GM18519 (cell line): ENCODE data around the gene OTOGL.
"Not testable (repeated sequence)": the region's sequence is repeated elsewhere in the genome, so short reads cannot be mapped to it uniquely, and the experiment has no call there.

ENCODE experiments used
- ATAC-seq: cut with Tn5 transposase; IDR thresholded peaks from one replicate; pipeline ENCODE4 v1.9.1; 2021; ENCODE audit warnings: mild to moderate bottlenecking, moderate library complexity; ENCODE audit not compliant: unreplicated experiment, low FRiP score

Gene OTOGL

DNA sequence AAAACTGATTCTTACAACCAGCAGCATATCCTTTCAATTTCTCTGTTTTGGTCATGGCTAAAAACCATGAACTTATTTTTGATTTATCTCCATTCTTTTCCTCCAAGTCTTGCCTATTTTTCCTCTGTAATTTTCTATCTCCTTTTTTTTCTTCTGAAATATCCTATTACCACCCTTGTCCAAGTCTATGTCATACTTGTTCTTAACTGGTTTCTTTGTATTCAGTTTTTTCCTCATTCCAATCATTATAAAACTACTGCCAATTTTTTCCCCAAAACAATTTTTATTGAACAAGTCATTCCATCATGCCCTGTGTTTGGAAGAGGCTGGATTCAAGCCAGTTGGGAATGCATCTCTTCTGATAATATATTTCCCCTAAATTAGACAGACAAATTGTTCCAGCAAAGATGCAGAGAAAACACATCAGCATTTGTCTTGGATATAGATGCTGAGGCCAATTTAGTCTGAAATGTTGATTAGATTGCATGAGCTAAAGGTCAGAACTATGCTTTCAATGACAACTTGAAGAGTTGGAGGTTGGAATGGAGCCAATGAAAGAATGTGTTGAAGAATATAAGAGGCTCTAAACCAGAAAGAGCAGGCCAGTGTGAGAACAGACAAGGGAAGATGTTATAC lies 30.7 kb downstream of the OTOGL start:
- no peak for ATAC-seq

DNA sequence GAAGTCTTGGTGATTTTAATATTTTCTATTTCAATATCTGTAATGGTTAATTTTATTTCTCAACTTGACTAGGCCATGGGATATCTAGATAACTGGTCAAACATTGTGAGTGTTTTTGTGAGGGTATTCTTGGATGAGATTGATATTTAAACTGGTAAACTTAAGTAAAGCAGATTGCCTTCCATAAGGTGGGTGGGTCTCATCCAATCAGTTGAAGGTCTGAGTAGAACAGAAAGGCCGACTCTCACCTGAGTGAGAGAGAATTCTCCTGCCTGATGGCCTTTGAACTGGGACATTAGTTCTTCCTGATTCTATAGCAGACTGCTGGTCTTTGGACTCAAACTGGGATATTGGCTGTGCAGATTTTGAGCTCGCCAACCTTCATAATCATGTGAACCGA lies 36.3 kb downstream of the OTOGL start:
- no peak for ATAC-seq

DNA sequence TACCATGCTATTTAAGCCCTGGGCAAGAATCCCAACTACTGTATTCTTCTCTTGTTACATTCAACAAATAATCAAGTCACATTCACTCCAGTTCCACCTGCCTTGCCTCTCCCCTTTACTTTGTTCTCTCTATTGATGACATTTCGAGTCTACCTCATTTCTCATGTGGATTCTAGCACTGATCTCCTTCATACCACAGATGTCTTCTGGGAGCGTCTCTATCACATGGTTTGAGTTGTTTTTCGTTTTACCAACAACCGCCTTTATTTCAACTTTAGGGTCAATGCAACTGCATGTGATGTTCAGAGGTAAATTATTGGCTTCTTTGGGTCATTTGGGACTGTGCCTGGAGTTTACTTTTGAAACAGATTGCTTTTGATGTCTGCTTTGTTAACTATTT lies 40.7 kb downstream of the OTOGL start:
- ATAC-seq = no peak

DNA sequence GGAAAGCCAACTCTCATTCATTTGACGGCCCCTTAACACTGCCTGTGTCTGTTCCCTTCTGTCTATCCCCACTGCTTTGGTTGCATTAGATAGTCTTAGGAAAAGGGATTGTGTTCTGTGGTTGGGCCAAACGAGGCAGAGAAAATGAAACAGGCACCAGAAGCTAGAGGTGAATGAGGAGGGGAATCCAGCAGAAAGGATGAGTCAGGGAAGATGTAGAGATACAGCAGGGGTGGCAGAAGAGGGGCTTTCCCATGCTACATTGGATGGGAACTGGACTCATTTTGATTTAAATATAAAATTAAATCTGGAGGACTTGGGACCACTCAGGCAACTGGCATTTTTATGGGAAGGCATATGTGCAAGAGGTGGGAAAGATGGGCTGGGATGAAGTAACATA lies 43.3 kb downstream of the OTOGL start:
- ATAC-seq = no peak

DNA sequence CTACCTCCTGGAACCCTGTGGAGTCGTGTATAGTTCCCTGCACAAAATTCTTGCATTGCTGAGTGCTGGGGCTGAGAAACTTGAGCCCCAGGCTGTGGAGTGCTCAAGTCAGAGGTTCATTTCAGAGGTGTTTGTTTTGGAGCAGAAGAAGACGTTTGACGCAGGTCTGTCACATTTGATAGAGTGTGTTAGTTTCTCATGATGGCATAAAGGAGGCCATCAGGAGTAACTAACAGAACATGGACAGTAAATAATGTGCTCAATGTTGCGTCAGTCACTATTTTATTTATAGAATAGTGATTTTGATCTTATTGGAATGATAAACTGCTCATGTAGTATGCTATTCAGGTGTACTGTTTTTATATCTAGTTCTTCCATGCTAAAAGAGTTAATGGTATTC lies 44.2 kb downstream of the OTOGL start:
- no peak for ATAC-seq

DNA sequence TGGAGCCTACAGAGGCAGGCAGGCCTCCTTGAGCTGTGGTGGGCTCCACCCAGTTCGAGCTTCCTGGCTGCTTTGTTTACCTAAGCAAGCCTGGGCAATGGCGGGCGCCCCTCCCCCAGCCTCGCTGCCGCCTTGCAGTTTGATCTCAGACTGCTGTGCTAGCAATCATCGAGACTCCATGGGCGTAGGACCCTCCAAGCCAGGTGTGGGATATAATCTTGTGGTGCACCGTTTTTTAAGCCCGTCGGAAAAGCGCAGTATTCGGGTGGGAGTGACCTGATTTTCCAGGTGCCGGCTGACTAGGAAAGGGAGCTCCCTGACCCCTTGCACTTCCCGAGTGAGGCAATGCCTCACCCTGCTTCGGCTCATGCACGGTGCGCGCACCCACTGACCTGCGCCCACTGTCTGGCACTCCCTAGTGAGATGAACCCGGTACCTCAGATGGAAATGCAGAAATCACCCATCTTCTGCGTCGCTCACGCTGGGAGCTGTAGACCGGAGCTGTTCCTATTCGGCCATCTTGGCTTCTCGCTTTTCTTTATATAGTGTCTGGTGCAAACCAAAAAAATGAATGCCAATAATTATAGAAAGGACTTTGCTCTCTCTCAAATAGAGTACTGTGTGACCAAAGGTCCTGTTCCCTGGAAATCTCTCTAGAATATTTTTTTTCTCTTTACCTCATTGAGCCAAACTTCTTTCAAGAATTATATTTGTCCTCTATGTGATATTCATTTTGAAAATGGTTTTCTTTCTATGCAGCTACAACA lies 50.4 kb downstream of the OTOGL start:
- ATAC-seq = not testable (repeated sequence)

DNA sequence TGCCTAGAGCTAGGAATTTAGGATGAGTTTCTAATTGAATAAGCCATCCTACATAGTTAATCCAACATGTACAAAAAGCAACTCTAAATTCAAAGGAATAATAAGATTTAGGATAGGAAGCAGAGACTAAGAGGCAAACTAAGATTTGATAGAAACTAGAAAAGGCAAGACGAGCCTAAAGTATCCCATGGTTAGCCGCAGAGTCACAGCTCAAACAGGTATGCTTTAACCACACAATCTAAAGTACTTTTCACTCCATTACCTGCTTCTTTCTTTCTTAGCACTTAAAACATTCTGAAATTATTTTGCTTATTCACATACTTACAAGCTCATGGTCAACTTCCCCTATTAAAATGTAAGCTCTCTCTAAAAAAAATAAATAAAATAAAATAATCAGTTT lies 51.8 kb downstream of the OTOGL start:
- ATAC-seq = no peak

DNA sequence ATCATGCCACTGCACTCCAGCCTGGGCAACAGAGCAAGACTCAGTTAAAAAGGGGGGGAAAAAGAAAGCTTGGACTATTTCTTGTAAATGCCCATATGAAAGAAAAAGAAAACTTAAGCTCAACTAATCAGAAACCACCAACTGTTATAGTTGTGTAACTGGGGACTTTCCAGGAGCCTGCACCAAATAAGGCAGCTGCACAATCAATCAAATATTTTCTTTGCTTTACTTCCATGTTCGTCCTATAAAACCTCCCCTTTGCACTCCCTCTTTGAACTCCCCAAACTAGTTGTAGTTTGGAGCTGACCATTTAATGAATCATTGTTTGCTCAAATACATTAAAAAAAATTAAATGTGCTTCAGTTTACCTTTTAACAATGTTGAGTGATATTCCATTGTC lies 54.9 kb downstream of the OTOGL start:
- no peak for ATAC-seq

DNA sequence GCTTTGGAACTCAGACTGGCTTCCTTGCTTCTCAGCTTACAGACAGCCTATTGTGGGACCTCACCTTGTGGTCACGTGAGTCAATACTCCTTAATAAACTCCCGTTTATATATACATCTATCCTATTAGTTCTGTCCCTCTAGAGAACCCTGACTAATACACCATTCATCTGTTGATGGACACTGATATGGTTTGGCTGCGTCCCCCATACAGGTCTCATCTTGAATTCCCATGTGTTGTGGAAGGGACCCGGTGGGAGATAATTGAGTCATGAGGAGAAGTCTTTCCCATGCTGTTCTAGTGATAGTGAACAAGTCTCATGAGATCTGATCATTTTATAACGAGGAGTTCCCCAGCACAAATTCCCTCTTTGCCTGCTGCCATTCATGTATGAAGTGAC lies 57.0 kb downstream of the OTOGL start:
- ATAC-seq = no peak

DNA sequence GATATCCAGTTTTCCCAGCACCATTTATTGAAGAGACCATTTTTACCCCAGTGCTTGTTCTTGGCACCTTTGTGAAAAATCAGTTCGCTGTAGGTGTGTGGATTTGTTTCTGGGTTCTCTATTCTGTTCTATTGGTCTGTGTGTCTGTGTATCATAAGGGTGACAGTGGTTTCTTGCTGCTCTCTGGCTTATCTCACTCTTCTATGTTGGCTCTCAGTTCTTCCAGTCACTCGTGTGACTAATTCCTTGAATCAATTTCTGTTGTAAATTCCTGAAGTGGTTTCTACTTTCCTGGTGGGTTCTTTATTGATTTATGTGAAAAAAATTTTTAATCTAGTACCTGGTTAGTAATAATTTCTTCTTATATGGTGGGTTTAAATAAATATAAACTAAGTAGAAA lies 58.3 kb downstream of the OTOGL start:
- no peak for ATAC-seq

DNA sequence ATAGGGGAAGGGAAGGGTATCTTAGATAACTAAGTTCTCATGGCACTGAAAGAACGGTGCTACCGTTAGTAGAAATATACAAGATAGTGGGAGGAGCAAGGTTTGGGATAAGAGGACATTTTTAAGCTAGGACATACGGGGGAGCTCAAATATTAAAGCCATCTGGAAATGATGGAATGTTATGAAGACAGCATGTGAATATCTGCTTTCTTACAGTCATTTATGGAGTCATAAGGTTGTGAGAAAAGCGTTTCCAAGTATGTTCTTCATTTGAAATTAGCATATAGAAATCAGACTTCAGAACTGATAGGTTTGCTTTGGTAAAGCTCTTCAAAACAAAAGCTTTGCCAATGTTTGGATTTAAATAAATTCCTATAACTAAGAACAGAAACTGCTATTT lies 62.3 kb downstream of the OTOGL start:
- ATAC-seq = peak; percentile 13

DNA sequence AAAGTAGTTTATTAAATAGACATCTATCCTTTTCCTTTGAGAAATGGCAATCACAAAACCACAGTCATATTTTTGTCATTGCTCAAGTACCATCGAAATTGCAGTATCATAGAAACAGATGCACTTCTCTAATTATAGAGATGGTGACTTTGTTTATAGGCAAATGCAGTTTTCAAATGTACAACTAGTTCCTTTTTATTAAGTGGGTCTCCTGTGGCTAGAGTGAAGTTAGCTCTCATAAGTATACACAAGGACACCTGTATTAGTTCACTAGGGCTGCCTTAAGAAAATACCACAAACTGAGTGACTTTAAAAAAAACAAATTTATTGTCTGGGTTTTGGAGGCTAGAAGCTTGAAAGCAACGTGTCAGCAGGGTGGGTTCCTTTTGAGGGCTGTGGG lies 62.8 kb downstream of the OTOGL start:
- peak; percentile 67 for ATAC-seq

DNA sequence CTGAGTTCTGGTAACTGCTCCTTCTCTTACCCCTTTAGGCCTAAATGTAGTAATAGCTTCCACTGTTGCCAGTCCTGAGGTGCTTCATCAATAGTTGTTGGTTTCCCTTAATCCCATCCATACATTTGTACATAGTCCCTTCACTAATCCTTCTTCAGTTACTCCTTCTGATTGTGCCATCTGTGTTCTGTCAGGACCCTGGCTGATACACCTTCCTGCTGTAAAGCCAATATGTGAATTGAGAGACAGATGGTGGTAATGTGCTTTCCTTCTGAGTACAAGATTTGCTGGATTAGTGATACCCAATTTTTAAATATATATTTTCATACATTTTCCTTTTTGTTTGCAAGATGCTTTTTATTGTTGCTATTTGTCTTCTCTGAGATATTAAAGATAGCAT lies 66.4 kb downstream of the OTOGL start:
- ATAC-seq = no peak

DNA sequence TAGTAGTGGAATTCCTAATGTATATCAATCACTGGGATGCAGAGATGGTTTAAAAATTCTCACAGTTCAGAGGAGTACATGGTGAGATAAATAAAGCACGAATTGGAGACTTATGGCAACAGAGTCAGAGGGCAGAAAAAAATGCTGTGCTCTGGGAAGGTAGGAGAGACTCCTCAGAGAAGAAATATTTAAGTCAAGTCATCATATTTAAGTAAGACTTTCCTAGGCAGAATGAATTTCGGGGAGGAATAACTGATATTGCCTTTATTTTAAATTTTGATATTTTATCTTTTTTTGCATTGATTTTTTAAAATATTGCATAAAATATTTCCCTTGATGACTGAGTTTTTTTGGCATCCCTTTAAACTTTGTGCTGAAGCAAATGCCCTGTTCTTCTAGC lies 67.4 kb downstream of the OTOGL start:
- no peak for ATAC-seq

DNA sequence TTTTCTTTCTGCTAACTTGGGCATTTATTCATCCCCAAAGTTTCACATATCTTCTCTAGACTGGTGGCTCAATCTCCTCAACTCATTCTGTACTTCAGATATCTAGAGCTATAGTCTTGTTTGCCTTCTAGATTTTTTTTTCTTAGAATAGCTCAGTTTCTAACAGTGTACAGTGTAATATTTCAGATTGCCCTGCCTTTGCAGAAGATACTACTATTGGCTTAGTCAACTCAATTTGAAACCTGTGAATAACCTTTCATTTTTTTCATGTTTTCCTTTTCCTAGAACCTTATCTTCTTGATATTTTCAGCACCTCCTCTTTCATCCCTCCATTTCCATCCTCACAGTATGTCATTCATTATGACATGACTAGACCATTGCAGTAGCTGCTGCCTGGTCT lies 69.6 kb downstream of the OTOGL start:
- ATAC-seq = no peak

DNA sequence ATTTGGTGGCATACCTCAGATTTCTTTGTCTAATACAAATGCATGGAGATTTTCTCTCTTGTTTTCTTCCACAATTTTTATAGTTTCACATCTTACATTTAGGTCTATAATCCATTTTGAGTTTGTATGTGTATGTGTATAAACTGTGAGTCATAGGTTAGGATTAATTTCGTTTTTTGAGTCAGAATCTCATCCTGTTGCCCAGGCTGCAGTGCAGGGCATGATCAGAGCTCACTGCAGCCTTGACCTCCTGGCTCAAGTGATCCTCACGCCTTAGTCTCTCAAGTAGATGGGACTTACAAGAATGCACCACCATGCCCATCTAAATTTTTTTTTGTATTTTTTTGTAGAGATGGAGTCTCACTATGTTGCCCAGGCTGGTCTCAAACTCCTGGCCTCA lies 71.6 kb downstream of the OTOGL start:
- ATAC-seq = no peak

DNA sequence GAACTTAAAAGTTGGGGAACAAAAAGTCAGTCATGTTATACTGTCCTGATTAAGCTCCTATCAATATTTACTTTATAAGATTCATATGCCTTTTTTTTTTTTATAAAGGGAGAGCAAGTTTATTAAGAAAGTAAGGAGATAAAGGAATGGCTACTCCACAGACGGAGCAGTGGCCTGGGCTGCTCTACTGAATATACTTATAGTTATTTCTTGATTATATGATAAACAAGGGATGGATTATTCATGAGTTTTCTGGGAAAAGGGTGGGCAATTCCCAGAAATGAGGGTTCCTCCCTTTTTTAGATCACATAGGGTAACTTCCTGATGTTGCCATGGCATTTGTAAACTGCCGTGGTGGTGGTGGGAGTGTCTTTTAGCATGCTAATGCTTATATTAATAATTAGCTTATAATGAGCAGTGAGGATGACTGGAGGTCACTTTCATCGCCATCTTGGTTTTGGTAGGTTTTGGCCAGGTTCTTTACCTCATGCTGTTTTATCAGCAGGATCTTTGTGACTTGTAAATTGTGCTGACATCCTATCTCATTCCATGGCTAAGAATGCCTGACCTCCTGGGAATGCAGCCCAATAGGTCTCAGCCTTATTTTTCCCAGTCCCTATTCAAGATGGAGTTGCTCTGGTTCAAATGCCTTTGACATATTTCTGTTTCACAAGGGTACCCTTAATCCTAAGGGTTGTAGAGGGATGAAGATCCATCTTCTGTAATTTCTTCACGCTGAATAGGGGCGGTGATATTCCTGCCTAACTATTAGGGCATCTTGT lies 73.9 kb downstream of the OTOGL start:
- ATAC-seq = no peak

DNA sequence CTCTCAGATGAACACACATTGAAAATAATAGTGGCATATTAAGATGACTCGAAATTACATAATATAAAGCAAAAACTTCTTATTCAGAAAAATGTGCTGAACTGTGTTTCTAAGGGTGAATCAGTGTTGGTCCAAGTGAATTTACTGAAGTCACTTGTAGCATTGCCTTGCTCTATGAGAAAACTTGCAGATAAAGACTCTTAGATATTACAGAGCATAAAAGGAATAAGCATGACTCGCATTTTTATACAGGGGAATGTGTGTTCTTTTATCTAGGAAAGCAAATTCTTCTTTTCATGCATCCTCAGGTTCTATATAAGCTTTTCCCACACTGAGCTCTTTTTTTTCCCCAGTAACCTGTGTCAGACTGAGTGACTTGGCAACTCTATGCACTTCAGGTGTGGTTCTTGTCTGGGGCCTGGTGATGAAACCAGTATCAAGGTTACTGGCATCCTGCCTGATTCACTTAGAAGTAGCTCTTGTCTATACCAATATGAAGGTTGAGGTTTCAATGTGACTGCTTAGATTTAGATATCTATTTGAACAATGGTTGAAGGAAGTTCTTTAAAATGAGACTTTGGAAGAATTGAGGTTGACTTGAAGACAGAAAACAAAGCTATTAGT lies 76.1 kb downstream of the OTOGL start:
- ATAC-seq = no peak

DNA sequence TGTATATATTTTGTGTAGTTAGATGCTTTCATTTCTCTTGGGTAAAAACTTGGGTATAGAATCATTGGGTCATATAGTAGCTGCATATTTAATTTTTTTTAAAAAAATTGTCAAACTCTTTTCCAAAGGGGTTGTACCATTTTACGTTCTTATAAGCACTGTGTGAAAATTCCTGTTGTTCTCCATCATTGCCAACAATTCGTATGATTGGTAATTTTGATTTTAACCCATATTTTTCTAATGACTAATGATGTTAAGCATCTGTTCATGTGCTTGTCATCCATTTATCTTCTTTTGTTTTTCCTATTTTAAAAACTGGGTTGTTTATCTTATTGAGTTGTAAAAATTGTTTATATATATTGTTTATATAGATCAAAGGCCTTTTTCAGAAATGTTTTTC lies 77.4 kb downstream of the OTOGL start:
- ATAC-seq = no peak

DNA sequence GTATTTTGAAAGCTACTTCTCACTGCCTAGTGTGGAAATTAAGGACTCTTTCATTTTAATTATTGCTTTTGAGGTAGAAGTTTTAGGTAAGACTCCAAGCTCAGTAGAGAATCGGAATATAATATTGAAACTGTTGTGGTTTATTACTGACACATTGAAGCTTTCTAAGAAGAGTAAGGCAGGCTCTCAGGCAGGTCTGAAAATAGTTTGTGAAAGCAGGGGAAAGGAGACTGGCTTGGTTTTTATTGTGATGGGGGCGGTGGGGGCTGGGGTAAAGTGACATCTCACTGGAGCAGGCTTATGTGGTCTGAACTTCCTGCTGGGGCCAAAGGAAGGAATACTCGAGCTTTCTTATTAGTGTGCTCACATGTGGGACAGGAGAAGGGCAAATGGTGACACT lies 79.5 kb downstream of the OTOGL start:
- ATAC-seq = peak; percentile 91

DNA sequence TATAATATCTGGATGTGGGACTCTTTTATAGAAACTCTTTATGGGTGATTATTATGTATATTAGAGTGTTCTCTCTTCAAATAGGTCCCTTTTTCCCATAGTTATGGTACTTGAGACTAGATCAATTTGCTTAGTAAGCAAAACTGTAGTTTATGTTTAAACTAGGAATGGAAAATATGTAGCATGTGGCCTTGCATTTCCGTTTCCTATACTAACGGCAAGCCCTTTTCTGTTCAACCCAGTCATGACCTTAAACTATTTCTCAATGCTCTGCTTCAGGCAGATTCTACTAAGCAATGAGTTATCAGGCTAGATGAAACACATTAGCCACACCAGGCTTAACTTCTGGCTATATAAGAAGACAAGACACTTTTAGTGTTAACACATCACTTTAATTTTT lies 84.6 kb downstream of the OTOGL start:
- no peak for ATAC-seq
